ENCODE measurements around the gene HOXB3.

DNA sequence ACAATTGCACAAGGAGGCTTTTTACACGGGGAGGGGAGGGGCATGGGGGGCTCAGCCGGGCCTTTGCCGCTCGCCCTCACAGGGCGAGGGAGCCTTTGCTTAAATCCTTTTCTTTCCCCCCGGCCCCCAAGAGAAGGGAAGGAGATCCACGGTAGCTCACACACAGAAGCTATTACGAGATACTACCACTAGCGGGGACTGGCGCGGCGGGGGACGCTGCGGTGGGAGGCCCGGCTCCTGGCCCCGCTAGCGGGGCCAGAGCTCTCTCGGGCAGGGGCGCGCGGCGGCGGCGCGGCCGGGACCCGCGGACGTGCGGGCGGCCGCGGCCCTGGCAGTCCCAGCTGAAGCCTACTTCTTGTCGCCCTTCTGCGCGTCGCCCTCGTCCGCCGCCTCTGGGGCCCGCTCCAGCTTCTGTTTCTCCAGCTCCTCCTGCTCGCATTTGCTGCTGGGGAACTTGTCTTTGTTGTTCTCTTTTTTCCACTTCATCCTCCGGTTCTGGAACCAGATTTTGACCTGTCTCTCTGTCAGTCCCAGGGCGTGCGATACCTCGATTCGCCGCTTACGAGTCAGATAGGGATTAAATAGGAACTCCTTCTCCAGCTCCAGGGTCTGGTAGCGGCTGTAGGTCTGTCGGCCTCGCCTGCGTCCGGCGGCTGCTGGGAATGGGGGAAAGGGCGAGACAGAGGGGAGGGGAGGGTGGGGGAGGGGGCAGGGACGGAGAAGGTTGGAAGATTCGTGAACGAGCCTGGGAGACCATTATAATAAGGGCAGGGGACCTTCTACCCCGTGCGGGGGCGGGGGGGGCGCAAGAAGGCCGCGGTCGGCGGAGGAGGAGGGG lies 23.0 kb upstream of the HOXB3 start:
- no peak for TF ChIP-seq POLR2A (IDR thresholded peaks at IDR 0.05)
- TF ChIP-seq, protein P1, sequence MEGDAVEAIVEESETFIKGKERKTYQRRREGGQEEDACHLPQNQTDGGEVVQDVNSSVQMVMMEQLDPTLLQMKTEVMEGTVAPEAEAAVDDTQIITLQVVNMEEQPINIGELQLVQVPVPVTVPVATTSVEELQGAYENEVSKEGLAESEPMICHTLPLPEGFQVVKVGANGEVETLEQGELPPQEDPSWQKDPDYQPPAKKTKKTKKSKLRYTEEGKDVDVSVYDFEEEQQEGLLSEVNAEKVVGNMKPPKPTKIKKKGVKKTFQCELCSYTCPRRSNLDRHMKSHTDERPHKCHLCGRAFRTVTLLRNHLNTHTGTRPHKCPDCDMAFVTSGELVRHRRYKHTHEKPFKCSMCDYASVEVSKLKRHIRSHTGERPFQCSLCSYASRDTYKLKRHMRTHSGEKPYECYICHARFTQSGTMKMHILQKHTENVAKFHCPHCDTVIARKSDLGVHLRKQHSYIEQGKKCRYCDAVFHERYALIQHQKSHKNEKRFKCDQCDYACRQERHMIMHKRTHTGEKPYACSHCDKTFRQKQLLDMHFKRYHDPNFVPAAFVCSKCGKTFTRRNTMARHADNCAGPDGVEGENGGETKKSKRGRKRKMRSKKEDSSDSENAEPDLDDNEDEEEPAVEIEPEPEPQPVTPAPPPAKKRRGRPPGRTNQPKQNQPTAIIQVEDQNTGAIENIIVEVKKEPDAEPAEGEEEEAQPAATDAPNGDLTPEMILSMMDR (IDR thresholded peaks at IDR 0.05), result peak in 2 of 4 experiments; percentile 27 to 33
